NOMO-1 treated with DMSO at 0.1 percent for 48 hours (cell line): ENCODE data around the gene DMRT1.
"Not testable (repeated sequence)": the region's sequence is repeated elsewhere in the genome, so short reads cannot be mapped to it uniquely, and the experiment has no call there.

Source experiments
- DNase-seq: peaks from one replicate; lab custom pipeline; 2025; ENCODE audit not compliant: unreplicated experiment; lab: John Stamatoyannopoulos, UW

DMRT1 gene

DNA sequence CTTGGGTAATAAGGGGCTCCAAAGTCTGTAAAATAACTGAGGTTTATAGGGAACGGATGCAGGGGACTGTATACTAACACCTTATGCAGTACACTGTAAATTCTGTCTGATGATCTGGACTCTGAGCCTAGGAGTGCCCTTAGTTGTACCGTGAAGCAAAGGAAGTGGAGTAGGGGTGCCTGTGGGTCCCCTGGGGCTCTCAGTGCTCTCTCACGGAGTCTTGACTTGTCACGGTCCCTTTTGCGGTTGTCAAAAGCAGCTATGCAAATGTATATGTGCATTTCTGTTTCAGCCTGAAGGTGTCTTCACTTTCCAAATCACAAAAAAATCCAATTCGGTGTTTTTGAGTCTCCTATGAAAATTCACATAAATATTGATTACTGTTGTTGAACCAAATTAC, 17.8 kb downstream of the DMRT1 start:
- no peak for DNase-seq

GRCh38 chr9:860706-861105, 19.2 kb downstream of the DMRT1 start:
- no peak for DNase-seq

GRCh38 chr9:861525-861924, 20.0 kb downstream of the DMRT1 start:
- DNase-seq: not testable (repeated sequence)

DNA sequence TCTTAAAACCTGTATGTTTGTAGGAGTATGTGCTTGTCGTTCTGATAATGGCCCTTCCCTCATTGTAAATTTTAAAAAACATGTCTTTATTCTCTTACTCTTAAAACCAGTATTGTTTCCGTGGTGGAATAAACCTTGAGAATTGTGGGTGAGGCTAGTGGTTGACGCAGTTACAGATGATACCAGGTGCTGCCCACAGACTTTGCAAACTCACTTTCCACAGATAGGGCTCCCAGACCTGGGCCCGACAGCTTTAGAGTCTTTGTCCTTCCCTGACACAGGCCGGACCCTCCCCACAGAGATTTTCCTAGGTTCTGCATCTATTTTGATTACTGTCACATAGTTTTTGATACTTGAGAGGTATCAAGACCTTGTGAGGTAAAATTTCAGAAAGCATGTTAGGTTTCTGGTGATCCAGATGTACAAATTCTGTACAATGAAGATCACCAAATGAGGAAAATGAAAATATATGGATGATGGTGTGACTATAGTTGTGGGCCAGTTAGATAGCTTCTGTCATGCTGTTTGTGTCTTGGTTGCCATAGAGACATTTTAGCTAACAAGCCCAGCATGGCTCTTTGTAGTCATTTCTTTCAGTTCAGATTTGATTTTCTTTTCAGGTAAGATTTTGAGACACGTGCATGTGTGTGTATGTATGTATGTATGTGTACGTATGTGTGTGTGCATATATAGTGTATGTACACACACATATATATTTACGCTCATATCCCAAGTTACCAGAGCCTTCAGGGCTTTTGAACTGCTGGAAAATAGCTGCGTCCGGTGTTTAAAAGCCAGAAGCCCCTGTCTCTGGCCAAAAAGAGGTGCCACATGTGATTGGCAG, 33.8 kb downstream of the DMRT1 start:
- no peak for DNase-seq

GRCh38 chr9:876425-876824, 34.9 kb downstream of the DMRT1 start:
- DNase-seq: no peak

DNA sequence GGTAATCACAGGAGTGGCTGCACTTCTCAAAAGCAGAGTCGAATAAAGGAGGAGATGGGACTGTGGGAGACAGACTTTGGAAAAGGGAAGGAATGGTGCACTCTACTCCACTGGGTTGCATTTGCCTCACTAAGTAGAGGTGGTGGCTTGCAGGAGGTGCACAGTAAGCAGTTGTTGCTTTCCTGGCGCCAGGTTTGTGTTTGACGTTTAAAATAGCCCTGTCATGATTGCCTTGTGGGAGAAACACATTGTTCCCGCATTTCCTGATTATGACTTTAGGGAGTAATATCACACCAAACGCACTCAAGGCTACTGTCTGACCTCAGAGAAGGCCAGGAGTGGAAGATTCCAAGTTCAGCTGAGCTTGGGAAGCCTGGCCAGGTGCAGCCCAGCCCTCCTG, 36.7 kb downstream of the DMRT1 start:
- no peak for DNase-seq

DNA sequence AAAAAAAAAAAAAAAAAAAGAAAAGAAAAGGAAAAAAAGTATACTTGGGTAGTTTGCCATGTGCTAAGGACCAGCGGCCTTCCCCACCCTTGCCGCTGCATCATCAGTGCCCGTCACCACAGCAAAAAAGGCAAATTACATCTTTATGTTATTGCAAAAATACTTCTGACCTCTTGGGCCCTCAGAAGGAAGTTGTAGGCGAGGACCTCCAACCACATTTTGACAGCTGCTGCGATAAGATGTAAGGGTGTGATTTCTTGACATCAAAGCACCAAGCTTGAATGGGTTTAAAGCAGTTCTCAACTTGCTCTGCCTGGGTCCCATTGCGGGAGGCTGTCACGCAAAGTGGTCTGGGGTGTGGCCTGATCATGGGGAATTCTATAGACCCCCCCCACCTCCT, 39.2 kb downstream of the DMRT1 start:
- no peak for DNase-seq

DNA sequence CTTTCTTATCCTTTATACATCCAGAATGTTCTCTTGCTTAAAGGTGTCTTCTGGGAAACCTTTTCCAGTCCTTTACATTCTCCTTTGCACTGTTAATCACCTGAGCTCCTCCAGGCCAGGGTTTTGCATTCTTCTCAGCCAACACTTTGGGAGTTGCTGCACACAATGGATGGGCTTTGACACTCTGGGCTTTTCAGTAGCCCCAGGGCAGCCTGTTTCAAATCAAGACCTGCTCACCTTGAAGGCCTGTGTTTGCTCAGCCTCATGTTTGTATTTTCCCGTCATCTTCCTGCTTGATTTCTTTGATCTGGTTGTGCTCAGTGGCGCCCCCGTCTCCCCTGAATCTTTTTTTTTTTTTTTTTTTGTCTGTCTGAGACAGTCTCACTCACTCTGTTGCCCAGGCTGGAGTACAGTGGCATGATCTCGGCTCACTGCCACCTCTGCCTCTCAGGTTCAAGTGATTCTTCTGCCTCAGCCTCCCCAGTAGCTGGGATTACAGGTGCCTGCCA, 41.0 kb downstream of the DMRT1 start:
- no peak for DNase-seq

- no peak for DNase-seq
These were observed 41.5 kb downstream of the DMRT1 start for GRCh38 chr9:883011-883410.

- no peak for DNase-seq
These were observed 45.4 kb downstream of the DMRT1 start for GRCh38 chr9:886886-887285.

DNA sequence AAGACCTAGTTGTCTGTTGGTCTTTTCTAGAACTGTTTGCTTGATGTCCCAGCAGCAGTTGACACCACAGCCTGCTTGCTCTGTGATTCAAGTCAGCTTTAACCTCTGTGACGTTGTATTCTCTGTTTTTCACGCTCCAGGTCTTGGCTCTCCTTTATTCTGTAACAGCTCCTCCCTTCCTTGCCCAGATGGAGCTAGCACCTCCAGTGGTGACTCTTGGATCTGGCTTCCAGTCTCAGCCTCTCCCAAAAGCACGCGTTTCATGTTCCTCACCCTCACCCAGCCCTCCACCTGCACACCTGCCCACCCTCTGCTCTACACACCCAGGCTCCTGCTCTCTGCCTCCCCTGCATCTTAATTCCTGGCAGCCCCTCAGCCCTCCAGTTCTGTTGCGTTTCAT, 50.6 kb downstream of the DMRT1 start:
- no peak for DNase-seq

GRCh38 chr9:893115-893514, 51.6 kb downstream of the DMRT1 start:
- DNase-seq: no peak

- peak; percentile 74 for DNase-seq
These were observed 52.4 kb downstream of the DMRT1 start for GRCh38 chr9:893843-894420.

- peak; percentile 80 for DNase-seq
These were observed 58.1 kb downstream of the DMRT1 start for GRCh38 chr9:899440-900184.

DNA sequence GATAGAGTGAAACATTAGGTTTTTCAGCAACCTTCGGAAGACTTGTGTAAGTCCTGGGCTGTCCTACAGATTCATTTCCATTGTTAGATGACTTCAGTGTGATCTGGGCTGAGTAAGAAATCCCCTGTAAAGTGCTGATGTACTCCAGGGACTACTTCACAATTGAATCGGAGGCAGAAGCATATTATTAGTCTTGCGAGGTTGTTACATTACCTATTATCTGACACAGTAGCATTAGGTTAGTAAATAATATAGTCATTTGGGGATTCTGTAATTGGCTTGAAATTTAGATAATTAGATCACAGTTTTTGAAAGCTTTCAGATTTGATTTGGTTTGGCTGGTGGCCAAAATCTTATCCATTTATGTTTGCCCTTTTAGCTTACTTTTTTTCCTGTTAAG, 62.4 kb downstream of the DMRT1 start:
- no peak for DNase-seq

DNA sequence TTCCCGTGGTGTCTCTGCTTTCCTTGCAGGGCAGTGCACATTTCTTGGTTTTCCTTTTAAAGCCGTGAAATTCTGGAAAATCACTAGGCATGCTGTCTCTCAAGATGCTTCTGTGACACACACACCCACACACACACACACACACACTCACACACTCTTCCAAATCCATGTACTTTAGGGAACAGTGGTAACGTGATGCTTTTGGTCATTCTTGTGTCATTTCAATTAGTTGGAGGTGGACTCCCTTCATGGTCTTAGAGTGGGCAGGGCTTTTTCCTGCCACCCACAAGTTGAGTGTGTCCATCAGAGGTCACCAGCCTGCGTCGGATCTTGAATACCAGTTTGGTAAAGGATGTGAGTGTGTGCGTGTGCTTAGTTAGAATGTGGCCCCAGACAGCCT, 64.4 kb downstream of the DMRT1 start:
- no peak for DNase-seq

- DNase-seq: no peak
These were observed 67.2 kb downstream of the DMRT1 start for GRCh38 chr9:908536-909205.

DNA sequence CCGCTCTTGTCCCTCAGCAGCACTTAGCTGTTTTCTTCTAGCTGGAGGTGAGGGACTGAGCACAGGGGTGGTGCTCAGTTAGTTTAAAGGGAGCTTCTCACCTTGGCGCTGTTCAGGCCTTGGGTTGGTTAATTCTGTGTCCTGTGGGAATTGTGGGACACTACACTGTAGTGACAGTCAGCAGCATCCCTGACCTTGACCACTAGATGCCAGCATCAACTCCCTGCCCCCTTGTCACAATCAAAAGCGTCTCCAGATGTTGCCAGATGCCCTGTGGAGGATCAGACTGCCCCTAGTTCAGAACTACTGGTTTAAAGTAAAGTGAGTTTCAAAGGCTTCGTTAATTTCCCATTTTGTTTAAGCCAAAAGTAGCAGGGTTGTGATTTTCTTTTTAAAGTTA, 69.5 kb downstream of the DMRT1 start:
- no peak for DNase-seq

DNA sequence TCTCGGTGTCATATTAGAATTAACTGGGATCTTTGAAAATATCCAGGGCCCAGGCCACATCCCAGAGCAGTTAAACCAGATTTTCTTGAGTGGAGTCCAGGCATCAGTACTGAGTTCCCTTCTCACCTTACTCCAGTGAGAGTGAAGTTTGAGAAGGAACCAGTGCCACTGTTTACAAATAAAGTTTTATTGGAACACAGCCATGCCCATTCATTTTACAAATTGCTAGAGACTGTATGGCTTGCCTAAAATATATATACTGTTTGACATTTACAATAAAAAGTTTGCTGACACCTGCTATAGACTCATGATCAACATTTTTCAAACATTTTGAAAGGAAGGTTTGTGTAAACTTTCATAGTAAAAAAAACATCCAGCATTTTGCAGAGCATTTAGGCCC, 71.3 kb downstream of the DMRT1 start:
- no peak for DNase-seq

DNA sequence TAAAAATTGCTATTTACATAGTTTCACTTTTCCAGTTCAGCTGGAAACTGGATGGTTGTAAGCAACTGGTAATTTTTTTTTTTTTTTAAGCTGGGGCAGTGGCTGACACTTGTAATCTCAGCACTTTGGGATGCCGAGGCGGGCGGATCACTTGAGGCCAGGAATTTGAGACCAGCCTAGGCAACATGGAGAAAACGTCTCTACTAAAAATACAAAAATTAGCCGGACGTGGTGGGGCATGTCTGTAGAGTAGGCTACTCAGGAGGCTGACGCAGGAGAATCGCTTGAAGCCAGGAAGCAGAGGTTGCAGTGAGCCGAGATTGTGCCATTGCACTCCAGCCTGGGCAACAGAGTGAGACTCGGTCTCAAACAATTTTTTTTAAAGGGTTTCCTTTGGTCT, 72.0 kb downstream of the DMRT1 start:
- DNase-seq: not testable (repeated sequence)

DNA sequence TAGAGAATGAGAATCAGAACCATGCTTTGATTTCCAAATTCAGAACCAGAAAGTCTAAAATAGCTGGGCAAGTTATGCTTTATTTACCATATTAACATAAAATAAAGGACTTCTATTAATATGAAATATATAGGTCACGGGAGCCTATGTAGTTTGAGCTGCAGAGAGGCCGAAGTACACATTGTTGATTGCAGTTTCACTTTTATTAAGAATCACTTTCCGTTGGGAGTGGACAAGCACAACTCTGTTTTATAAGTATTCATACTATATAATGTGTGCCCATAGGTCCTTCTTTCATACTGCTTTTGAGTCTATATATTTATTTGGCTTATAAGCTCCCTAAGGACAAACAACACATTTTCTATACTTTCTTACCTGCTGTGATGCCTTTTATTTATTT, 76.2 kb downstream of the DMRT1 start:
- no peak for DNase-seq
